Right lobe of liver (tissue), 4 donors: Measurements from ENCODE around the gene IKBKE.

Experiments
- CTCF ChIP-seq, 4 donors: fragments of 200-600 bp in 3 of 4; fragments of 450-650 bp in 1 of 4; IDR thresholded peaks; one replicate each; pipeline versions ENCODE4 v1.5.1 to v1.8.0; 2016 to 2022; ENCODE audit warnings: antibody characterized with exemption in 4 of 4, mild to moderate bottlenecking in 2 of 4
- POLR2A ChIP-seq: fragments of 450-650 bp; IDR thresholded peaks from one replicate; pipeline ENCODE4 v1.6.1; 2017; ENCODE audit warnings: antibody characterized with exemption, mild to moderate bottlenecking
- donor health status: DM: no; HTN: no; CAD: no.
- donor health status: DM: no; HTN: no; CAD: no.
- donor health status: DM: no; HTN: yes; CAD: no.

GRCh38 chr1:206447422-206447765 lies 22.9 kb upstream of the IKBKE start:
- TF ChIP-seq CTCF (IDR thresholded peaks at IDR 0.05) (no peak), POLR2A (no peak)
